ENCODE results near the gene PLXNA4. TPM values are rescaled to one million over a fixed set of nuclear protein-coding genes. Genes with fewer than 3 reads are reported as not detected.

Gene PLXNA4
- polyA plus RNA-seq, 1 donor (not counting 4 experiments of a cell fraction or from before 2014, with no cell fraction given): 0.01 TPM

GRCh38 chr7:132100483-132100882, 475.8 kb downstream of the PLXNA4 start:
- Histone ChIP-seq H3K36me3 (ENCODE audit: control insufficient read depth in 2 of 2, extremely low read depth in 1 of 2, insufficient read depth in 2 of 2, low read length in 2 of 2) (no peaks in the 10 kb centered on the region), H3K9ac (ENCODE audit: control insufficient read depth, extremely low read depth, insufficient read depth, low read length) (no peak overlapping the region), H2AFZ (ENCODE audit: control insufficient read depth, low read length) (no peak overlapping the region), H3K4me2 (ENCODE audit: control insufficient read depth, extremely low read depth, insufficient read depth, low read depth, low read length) (no peak overlapping the region), H3K9me3 (ENCODE audit: control insufficient read depth, low read depth, low read length) (no peaks in the 10 kb centered on the region), H3K4me3 (ENCODE audit: control insufficient read depth in 2 of 3, extremely low read depth in 1 of 3, insufficient read depth in 2 of 3, low read depth in 1 of 3, low read length in 3 of 3) (no peak overlapping the region), H3K27me3 (ENCODE audit: control insufficient read depth, extremely low read depth, insufficient read depth, low read length) (peaks cover 6% of the 10 kb centered on the region), H3K27ac (ENCODE audit: control insufficient read depth, insufficient read depth, low read length) (no peak overlapping the region), H3K79me2 (ENCODE audit: control insufficient read depth, insufficient read depth, low read length) (no peaks in the 10 kb centered on the region), H3K4me1 (ENCODE audit: control insufficient read depth, extremely low read depth, insufficient read depth, low read length) (no peaks in the 10 kb centered on the region), H3K9me1 (ENCODE audit: control insufficient read depth, extremely low read depth, insufficient read depth, low read length) (no peaks in the 10 kb centered on the region), H4K20me1 (ENCODE audit: control insufficient read depth, extremely low read depth, insufficient read depth, low read length) (no peaks in the 10 kb centered on the region)
- TF ChIP-seq, protein P1, sequence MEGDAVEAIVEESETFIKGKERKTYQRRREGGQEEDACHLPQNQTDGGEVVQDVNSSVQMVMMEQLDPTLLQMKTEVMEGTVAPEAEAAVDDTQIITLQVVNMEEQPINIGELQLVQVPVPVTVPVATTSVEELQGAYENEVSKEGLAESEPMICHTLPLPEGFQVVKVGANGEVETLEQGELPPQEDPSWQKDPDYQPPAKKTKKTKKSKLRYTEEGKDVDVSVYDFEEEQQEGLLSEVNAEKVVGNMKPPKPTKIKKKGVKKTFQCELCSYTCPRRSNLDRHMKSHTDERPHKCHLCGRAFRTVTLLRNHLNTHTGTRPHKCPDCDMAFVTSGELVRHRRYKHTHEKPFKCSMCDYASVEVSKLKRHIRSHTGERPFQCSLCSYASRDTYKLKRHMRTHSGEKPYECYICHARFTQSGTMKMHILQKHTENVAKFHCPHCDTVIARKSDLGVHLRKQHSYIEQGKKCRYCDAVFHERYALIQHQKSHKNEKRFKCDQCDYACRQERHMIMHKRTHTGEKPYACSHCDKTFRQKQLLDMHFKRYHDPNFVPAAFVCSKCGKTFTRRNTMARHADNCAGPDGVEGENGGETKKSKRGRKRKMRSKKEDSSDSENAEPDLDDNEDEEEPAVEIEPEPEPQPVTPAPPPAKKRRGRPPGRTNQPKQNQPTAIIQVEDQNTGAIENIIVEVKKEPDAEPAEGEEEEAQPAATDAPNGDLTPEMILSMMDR (optimal IDR thresholded peaks at IDR 0.05 in 1 of 3, IDR thresholded peaks at IDR 0.05 in 1 of 3, conservative IDR thresholded peaks at IDR 0.05 in 1 of 3; ENCODE audit: extremely low read depth in 1 of 3, insufficient read depth in 2 of 3, low read length in 3 of 3): no peak
- TF ChIP-seq EZH2 (IDR thresholded peaks at IDR 0.05; ENCODE audit: low read length): no peak
- FAIRE-seq: no peak
- dilution Hi-C loops (cut with MboI; ENCODE audit: extremely low pct_ligation_motif_present, low sequenced_read_pairs): no loop called here
- DNase-seq (ENCODE audit: low read depth, low spot score): no peak

DNA sequence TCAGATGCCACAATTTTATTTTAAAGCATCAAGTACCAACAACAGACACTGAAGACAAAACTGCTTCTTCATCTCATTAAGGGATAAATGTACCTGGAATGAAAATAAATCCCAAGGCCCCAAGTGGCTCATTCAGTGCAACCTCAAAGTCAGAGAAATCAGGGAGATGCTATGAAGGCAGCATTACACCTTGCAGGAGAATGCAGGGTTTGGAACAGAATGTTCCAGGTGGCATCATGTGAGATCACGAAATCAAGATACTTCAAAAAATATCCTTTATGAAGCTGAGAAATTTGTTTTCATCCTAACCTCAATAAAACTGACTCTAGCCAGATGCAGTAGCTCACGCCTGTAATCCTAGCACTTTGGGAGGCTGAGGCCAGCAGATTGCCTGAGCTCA, 477.1 kb downstream of the PLXNA4 start:
- DNase-seq (ENCODE audit: low read depth, low spot score) (no peak), FAIRE-seq (no peak)
- no peak for TF ChIP-seq EZH2 (IDR thresholded peaks at IDR 0.05; ENCODE audit: low read length)
- TF ChIP-seq, protein P1 (optimal IDR thresholded peaks at IDR 0.05 in 1 of 3, IDR thresholded peaks at IDR 0.05 in 1 of 3, conservative IDR thresholded peaks at IDR 0.05 in 1 of 3; ENCODE audit: extremely low read depth in 1 of 3, insufficient read depth in 2 of 3, low read length in 3 of 3): no peak
- Histone ChIP-seq H3K4me2 (ENCODE audit: control insufficient read depth, extremely low read depth, insufficient read depth, low read depth, low read length) (no peak overlapping the region), H4K20me1 (ENCODE audit: control insufficient read depth, extremely low read depth, insufficient read depth, low read length) (no peaks in the 10 kb centered on the region), H3K9ac (ENCODE audit: control insufficient read depth, extremely low read depth, insufficient read depth, low read length) (no peak overlapping the region), H2AFZ (ENCODE audit: control insufficient read depth, low read length) (no peak overlapping the region), H3K9me1 (ENCODE audit: control insufficient read depth, extremely low read depth, insufficient read depth, low read length) (no peaks in the 10 kb centered on the region), H3K36me3 (ENCODE audit: control insufficient read depth in 2 of 2, extremely low read depth in 1 of 2, insufficient read depth in 2 of 2, low read length in 2 of 2) (no peaks in the 10 kb centered on the region), H3K79me2 (ENCODE audit: control insufficient read depth, insufficient read depth, low read length) (no peaks in the 10 kb centered on the region), H3K4me1 (ENCODE audit: control insufficient read depth, extremely low read depth, insufficient read depth, low read length) (no peaks in the 10 kb centered on the region), H3K27me3 (ENCODE audit: control insufficient read depth, extremely low read depth, insufficient read depth, low read length) (peaks cover 16% of the 10 kb centered on the region), H3K9me3 (ENCODE audit: control insufficient read depth, low read depth, low read length) (no peaks in the 10 kb centered on the region), H3K4me3 (ENCODE audit: control insufficient read depth in 2 of 3, extremely low read depth in 1 of 3, insufficient read depth in 2 of 3, low read depth in 1 of 3, low read length in 3 of 3) (no peak overlapping the region), H3K27ac (ENCODE audit: control insufficient read depth, insufficient read depth, low read length) (no peak overlapping the region)
- dilution Hi-C loops (cut with MboI; ENCODE audit: extremely low pct_ligation_motif_present, low sequenced_read_pairs): no loop called here

Measured in keratinocyte (primary cell).